B cell (primary cell): ENCODE results near the gene GSTP1. TPM values are rescaled to one million over a fixed set of nuclear protein-coding genes. Genes with fewer than 3 reads are reported as not detected.

Experiments
- ATAC-seq: fragments of 200-7000 bp; cut with Tn5 transposase; one replicate; pipeline ENCODE4 v1.10.0; 2021; ENCODE audit warnings: low read depth, mild to moderate bottlenecking, moderate number of reproducible peaks, moderate library complexity
- CTCF ChIA-PET: fragments of 350-600 bp; sonication (Branson Sonifier 250); formaldehyde crosslinking; loops from one replicate; lab custom pipeline; 2021; ENCODE audit warnings: antibody characterized with exemption, inconsistent platforms; lab: Charles Lee
- POLR2A ChIA-PET: fragments of 350-600 bp; sonication (Branson Sonifier 250); formaldehyde crosslinking; loops from one replicate; lab custom pipeline; 2021; ENCODE audit warnings: antibody characterized with exemption; lab: Charles Lee
- DNase-seq: peaks from one replicate; pipeline ENCODE4 v3.0.0; 2013
- H2AFZ ChIP-seq: 2 replicates; pipeline ENCODE4 v1.6.1; 2012; ENCODE audit warnings: mild to moderate bottlenecking, low read depth, low read length; ENCODE audit not compliant: insufficient read depth, poor library complexity, severe bottlenecking
- H3K27ac ChIP-seq, 2 donors: 1 replicate in 1 of 2; 2 replicates in 1 of 2; pipeline ENCODE4 v1.5.1; 2012 to 2013; ENCODE audit warnings: low read length in 2 of 2, mild to moderate bottlenecking in 2 of 2, moderate library complexity in 1 of 2
- H3K27me3 ChIP-seq, 4 experiments: fragments of 200-600 bp in 1 of 4; sonication (generic) in 1 of 4; replicated peaks in 1 of 4; 1 replicate in 2 of 4; 2 replicates in 2 of 4; pipeline versions ENCODE4 v1.6.1 to v1.7.0; 2013 to 2016; ENCODE audit warnings: low read length in 3 of 4, mild to moderate bottlenecking in 2 of 4, mixed read lengths in 1 of 4, moderate library complexity in 1 of 4; ENCODE audit not compliant: insufficient read depth in 4 of 4, control insufficient read depth in 3 of 4; ENCODE audit errors: control extremely low read depth in 1 of 4
- H3K36me3 ChIP-seq, 2 experiments: replicated peaks in 1 of 2; 1 replicate in 1 of 2; 2 replicates in 1 of 2; pipeline versions ENCODE4 v1.6.1 to v1.7.1; 2013; ENCODE audit warnings: low read length in 1 of 2; ENCODE audit not compliant: insufficient read depth in 2 of 2, control insufficient read depth in 1 of 2; ENCODE audit errors: control extremely low read depth in 1 of 2, extremely low read depth in 1 of 2
- H3K4me1 ChIP-seq, 2 donors: fragments of 200-600 bp in 1 of 2; sonication (generic) in 1 of 2; 1 replicate in 1 of 2; 2 replicates in 1 of 2; pipeline versions ENCODE4 v1.5.1 to v1.6.1; 2013 to 2017; ENCODE audit warnings: low read length in 2 of 2; ENCODE audit not compliant: control insufficient read depth in 2 of 2, insufficient read depth in 2 of 2
- H3K4me2 ChIP-seq: replicated peaks from 2 replicates; pipeline ENCODE3; 2012; ENCODE audit warnings: mild to moderate bottlenecking, low read depth, low read length; ENCODE audit not compliant: poor library complexity, severe bottlenecking
- H3K4me3 ChIP-seq, 5 experiments: fragments of 200-600 bp in 1 of 5; sonication (generic) in 1 of 5; 1 replicate in 3 of 5; 2 replicates in 2 of 5; pipeline versions ENCODE4 v1.5.1 to v1.7.0; 2011 to 2016; ENCODE audit warnings: low read length in 4 of 5, mild to moderate bottlenecking in 4 of 5, low read depth in 2 of 5, control low read depth in 1 of 5, moderate library complexity in 1 of 5; ENCODE audit not compliant: insufficient read depth in 1 of 5; ENCODE audit errors: control extremely low read depth in 1 of 5, extremely low read depth in 1 of 5
- H3K79me2 ChIP-seq: fragments of 200-600 bp; sonication (generic); one replicate; pipeline ENCODE4 v1.6.0; 2016; ENCODE audit warnings: low read length; ENCODE audit not compliant: control insufficient read depth, insufficient read depth
- H3K9ac ChIP-seq: fragments of 200-600 bp; sonication (generic); 2 replicates; pipeline ENCODE4 v1.6.1; 2017; ENCODE audit warnings: mild to moderate bottlenecking, low read length, moderate library complexity
- H3K9me3 ChIP-seq, 3 donors: one replicate each; pipeline versions ENCODE4 v1.6.1 to v1.7.1; 2013; ENCODE audit warnings: low read length in 2 of 3; ENCODE audit not compliant: control insufficient read depth in 2 of 3, insufficient read depth in 1 of 3; ENCODE audit errors: control extremely low read depth in 1 of 3
- H4K20me1 ChIP-seq: 2 replicates; pipeline ENCODE4 v1.6.0; 2012; ENCODE audit warnings: mild to moderate bottlenecking, low read length; ENCODE audit not compliant: insufficient read depth, control insufficient read depth, poor library complexity, severe bottlenecking
- H3K27ac Mint-ChIP-seq: one replicate; pipeline ENCODE4 v1.8.0; 2021; ENCODE audit warnings: mixed read lengths
- H3K27me3 Mint-ChIP-seq: one replicate; pipeline ENCODE4 v1.8.0; 2021; ENCODE audit warnings: mixed read lengths
- H3K4me1 Mint-ChIP-seq: one replicate; pipeline ENCODE4 v1.8.0; 2021; ENCODE audit warnings: mixed read lengths
- H3K4me3 Mint-ChIP-seq: one replicate; pipeline ENCODE4 v1.8.0; 2021; ENCODE audit warnings: mixed read lengths
- H3K9me3 Mint-ChIP-seq: one replicate; pipeline ENCODE4 v1.8.0; 2022; ENCODE audit warnings: mixed read lengths; ENCODE audit not compliant: insufficient read depth
- EZH2 ChIP-seq: IDR thresholded peaks from 2 replicates; pipeline ENCODE4 v1.6.1; 2012; ENCODE audit warnings: borderline replicate concordance, low read depth, mild to moderate bottlenecking, moderate library complexity, low read length; ENCODE audit not compliant: insufficient read depth, poor library complexity, severe bottlenecking
- WGBS: methylation state at CpG from one replicate; pipeline ENCODE4 v1.1.5; 2013; ENCODE audit warnings: missing lambda C conversion rate; ENCODE audit not compliant: insufficient coverage; 5-methylcytosine and 5-hydroxymethylcytosine counted together
- intact Hi-C: fragments of 100-400 bp; cut with micrococcal nuclease; formaldehyde crosslinking; loops from one replicate; pipeline ENCODE4 v1.10.0; 2022
- polyA plus RNA-seq: library from polyadenylated mRNA; depleted of rRNA; stranded (reverse); fragments of >200 nt; gene quantifications from 2 replicates; pipeline ENCODE4 v1.2.3, GENCODE V29; 2012
- total RNA-seq, 2 donors: library from RNA; stranded (reverse); fragments of 120-200 nt in 1 of 2; gene quantifications; 1 replicate in 1 of 2; 2 replicates in 1 of 2; pipeline versions ENCODE4 v1.2.3 to v1.2.4, GENCODE V29; 2013 to 2022
- TF ChIP-seq, protein P1 (sequence below): fragments of 200-600 bp; IDR thresholded peaks from one replicate; pipeline ENCODE4 v1.8.0; 2022; ENCODE audit warnings: antibody characterized with exemption, mild to moderate bottlenecking

The GSTP1 gene
- total and polyA plus RNA-seq, 2 donors (not counting 1 experiment from before 2014, with no cell fraction given): 200 to 313 TPM

DNA sequence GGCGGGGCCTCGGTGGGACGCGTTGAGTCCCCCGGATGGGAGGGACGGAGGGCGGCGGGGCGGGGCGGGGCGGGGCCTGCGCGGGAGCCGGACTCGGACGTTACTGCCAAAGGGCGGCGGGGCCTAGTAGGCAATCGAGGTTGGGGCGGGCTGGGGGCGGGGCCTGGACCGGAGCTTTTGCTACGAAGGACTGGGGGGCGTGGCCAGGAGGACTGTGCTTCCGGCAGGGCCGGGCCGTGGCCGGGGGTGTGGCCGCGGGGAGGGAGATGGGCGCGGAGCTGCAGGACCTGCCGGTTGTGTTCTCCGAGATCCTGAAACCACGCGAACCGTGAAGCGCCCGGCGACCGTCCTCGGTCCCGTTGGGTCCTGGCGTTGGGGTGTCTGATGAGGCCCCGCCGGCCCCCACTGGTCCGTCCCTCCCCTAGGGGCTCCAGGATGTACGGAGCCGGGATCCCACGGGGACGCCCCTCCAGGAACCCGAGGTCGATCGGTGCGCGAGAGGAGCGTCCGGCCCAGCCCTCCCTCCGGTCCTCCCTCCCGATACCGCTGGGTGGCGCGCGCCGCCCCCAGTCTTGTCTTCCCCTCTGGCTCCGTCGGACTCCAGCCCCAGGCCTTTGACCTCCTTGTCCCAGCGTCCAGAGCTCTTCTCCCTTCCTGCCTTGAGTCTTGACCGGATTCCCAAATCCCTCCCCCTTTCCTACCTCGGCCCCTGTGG is 46.8 kb downstream of the GSTP1 start:
- H2AFZ ChIP-seq: peak overlapping the region; percentile 81

More for the DNA sequence above, 46.8 kb downstream of the GSTP1 start:
- H3K4me3 Mint-ChIP-seq: peak overlapping the region; percentile 90
- 2% methylated on average over 56 of the region's 70 CpGs for WGBS
- ChIA-PET POLR2A (interaction anchor here (0.6 to 2.8 kb wide), 12 partner anchors 16 to 1164 kb away, joined by 3 to 31 read pairs (median 5); partner anchors contain the start of genes ACY3, GSTP1, PPP1CA and PTPRCAP), CTCF (interaction anchor here (0.6 to 7.5 kb wide), 24 partner anchors 8 to 907 kb away, joined by 3 to 105 read pairs (median 6); partner anchors contain the start of genes ACY3, GSTP1 and POLD4)
- DNase-seq (peak; percentile 97), ATAC-seq (peak; percentile 79)
- Histone ChIP-seq H3K4me2 (peak overlapping the region; percentile 99), H4K20me1 (peaks cover 9% of the 10 kb centered on the region), H3K79me2 (no peaks in the 10 kb centered on the region), H3K9ac (peak overlapping the region; percentile 75), H3K9me3 (no peaks in the 10 kb centered on the region), H3K36me3 (no peaks in the 10 kb centered on the region), H3K4me3 (peak overlapping the region in 4 of 5 experiments; percentile 68 to 76 (median 74)), H3K4me1 (peaks cover 14 to 19% of the 10 kb centered on the region in 2 donors), H3K27ac (peak overlapping the region; percentile 85), H3K27me3 (no peaks in the 10 kb centered on the region)
- intact Hi-C loops: loop anchor here (1.0 kb wide), 1 partner anchor 24 kb away; the partner anchor contains the start of gene NDUFV1
- no peaks in the 10 kb centered on the region for H3K27me3 Mint-ChIP-seq
- H3K9me3 Mint-ChIP-seq: no peaks in the 10 kb centered on the region
- peak overlapping the region; percentile 90 for H3K27ac Mint-ChIP-seq
- peaks cover 17% of the 10 kb centered on the region for H3K4me1 Mint-ChIP-seq
- TF ChIP-seq, protein P1, sequence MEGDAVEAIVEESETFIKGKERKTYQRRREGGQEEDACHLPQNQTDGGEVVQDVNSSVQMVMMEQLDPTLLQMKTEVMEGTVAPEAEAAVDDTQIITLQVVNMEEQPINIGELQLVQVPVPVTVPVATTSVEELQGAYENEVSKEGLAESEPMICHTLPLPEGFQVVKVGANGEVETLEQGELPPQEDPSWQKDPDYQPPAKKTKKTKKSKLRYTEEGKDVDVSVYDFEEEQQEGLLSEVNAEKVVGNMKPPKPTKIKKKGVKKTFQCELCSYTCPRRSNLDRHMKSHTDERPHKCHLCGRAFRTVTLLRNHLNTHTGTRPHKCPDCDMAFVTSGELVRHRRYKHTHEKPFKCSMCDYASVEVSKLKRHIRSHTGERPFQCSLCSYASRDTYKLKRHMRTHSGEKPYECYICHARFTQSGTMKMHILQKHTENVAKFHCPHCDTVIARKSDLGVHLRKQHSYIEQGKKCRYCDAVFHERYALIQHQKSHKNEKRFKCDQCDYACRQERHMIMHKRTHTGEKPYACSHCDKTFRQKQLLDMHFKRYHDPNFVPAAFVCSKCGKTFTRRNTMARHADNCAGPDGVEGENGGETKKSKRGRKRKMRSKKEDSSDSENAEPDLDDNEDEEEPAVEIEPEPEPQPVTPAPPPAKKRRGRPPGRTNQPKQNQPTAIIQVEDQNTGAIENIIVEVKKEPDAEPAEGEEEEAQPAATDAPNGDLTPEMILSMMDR: peak; percentile 84
- TF ChIP-seq EZH2: no peak
